GM19035 (cell line): Measurements from ENCODE around the gene INSYN2B.
"Not testable (repeated sequence)": the region's sequence is repeated elsewhere in the genome, so short reads cannot be mapped to it uniquely, and the experiment has no call there.

ENCODE experiments used
- ATAC-seq: cut with Tn5 transposase; IDR thresholded peaks from one replicate; pipeline ENCODE4 v1.9.1; 2021; ENCODE audit not compliant: unreplicated experiment

Gene INSYN2B

GRCh38 chr5:169973056-169973455 lies 7.2 kb downstream of the INSYN2B start:
- ATAC-seq, result no peak

- no peak for ATAC-seq
These were observed 8.5 kb downstream of the INSYN2B start for GRCh38 chr5:169971780-169972179.

- ATAC-seq, result no peak
These were observed 9.2 kb downstream of the INSYN2B start for GRCh38 chr5:169970911-169971765.

DNA sequence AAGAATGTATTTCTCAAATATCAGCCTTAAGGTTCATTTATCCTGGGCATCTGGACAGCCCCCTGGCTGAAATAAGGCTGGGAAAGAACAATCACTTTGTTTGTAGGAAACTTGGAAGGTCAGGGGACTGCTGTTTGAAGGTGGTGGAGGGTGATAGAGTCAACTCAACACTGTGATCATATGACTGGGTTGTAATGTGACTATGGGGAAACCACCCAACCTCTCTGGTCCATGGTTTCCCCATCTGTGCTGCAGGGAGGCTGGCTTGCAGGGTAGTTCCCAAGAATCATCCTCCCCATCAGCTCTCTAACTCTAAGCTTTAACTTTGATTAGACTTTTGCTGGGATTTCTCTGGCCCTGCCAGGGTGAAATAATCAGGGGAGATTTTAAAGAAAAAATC lies 10.0 kb downstream of the INSYN2B start:
- ATAC-seq, result no peak

DNA sequence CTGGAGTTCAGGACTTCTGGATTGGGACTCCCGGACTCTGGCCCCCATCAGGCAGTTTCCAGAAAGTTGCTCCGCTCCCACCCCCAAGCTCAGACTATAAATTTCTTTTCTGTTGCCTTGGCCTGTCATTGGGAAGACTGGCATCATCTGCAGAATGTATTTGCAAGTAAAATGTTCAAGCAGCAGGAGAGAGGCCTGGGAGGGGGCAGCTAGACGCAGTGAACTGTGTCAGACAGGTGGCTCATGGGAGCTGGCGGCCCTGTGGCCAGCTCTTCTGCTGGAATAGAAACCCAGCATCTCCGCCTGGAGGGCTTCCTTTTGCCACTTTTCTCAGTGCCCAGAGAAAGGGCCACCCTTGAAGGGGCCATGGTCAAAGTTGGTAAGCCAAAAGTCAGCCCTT lies 16.0 kb downstream of the INSYN2B start:
- ATAC-seq, result no peak

DNA sequence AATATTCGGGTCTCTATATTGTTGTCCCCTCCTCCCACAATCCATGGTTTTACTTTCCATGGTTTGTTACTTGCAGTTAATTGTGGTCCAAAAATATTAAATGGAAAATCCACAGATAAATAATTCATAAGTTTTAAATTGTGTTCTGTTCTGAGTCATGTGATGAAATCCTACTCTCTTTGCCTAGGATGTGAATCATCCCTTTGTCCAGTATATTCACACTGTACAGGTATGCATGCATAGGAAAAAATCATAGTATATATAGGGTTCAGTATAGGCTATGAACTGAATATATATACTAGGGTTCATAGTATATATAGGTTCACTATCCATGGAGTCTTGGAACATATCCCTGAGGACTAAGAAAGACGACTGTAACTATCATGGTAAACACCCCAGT lies 19.6 kb downstream of the INSYN2B start:
- no peak for ATAC-seq

DNA sequence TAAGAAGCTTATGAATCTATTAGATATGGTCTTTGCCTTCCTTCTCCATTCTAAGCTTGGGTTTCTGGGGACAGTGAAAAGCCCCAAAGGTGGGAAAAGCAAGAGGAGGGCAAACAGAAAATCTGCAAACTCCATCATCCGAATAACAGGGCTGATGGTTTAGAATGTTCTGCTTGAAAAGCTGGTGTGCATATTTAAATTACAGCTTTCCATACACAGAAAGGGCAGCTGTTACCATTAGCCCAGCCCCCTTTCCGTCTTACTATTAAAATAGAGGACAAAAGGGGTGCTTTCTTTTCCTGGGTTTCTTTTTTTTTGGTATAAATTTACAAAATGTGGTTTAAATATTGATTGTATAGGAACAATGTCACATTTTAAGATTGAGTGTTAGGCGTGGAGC lies 22.0 kb downstream of the INSYN2B start:
- no peak for ATAC-seq

DNA sequence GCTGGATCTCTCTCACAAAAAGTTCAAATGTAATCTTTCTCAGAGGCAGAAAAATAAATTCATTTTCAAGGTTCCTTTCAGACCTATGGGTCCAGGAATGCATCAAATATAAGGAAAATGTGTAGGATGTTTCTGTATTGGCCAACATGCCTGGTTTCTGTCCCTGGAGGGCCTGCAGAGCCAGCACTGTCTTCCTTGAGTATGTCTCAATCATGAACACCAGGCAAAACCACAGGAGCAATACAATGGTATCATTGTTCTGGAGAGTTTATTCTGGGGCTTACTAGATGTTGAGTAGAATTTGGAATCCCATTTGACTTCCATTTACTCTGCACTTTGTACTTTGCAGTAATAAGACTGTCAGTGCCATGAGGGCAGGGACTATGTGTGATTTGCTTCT lies 23.5 kb downstream of the INSYN2B start:
- no peak for ATAC-seq

DNA sequence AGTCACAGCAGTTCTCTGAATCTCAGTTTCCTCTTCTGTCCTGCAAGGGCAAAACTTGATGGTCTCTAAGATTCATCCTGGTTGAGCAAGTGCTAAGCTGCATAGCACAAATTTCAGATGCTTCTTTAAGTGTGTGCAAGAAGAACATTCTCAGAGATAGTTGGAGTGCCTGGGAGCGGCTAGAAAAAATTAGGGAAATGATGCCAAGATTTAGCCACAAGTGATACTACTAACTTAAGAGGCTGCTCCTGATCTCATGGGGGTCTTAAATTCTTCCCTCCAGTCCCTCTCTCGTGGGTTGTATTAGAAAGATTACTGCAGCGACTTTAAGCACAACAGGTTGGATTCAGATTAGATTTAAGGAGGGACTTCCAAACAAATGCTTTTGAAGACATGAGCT lies 24.2 kb downstream of the INSYN2B start:
- ATAC-seq, result no peak

DNA sequence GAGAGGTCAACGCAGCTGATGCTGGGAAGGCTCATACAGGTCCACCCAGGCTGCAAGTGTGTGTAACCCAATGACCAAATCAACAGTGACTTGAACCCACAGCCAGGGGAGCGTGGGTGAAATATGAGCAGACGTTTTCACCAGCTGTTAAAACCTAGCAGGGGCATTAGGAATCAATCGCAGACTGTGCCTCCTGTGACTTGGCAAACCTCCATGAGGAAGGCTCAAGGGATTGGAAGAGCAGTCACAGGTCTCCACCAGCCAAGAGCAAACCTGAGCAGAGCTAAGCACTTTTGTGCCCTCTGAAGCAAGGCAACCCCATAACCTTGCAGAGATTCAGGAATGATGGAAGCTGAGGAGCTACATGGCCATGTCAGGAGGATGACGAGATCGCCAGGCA lies 25.5 kb downstream of the INSYN2B start:
- ATAC-seq, result no peak

- not testable (repeated sequence) for ATAC-seq
These were observed 27.1 kb downstream of the INSYN2B start for GRCh38 chr5:169953196-169953595.

DNA sequence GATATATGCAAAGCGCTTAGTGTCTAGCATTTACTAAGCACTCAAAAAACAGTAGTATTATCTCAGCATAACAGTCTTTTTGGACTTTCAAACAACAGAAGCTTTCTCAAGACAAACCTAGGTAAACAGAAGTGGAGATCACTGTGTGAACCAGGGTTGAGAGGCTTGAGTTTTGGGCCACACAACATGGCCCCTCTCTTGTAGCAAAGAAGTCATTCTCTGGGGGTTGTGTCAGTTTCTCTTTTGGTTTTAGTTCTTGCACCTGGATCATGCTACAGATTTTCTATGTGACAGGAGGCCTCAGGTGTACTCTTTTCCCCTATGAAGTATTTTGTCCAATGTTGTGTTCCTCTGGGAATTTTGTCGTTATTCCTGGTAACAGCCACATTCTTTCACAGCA lies 30.0 kb downstream of the INSYN2B start:
- ATAC-seq, result no peak

GRCh38 chr5:169946743-169947295 lies 33.5 kb downstream of the INSYN2B start:
- no peak for ATAC-seq

DNA sequence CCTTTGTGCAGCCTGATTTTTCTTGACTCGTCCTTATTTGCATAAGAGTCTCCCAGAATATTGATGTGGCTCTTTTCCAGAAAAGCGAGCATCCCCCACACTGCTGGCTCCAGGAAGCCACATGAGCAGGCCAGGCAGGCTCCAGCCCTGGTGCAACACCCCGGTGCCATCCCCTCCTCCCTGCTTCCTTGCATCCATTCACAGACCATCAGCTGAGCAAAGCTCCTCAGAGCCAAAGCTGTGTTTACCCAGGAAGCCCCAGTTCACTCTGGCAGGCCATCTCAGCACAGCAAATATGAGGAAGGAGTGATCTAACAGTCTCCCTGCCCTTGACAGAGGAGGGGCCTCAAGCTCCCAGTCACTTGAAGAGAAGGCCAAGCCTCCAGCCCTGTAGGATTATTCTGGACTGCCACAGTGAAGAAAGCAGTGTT lies 34.4 kb downstream of the INSYN2B start:
- ATAC-seq, result no peak

GRCh38 chr5:169944922-169945680 lies 35.2 kb downstream of the INSYN2B start:
- ATAC-seq, result no peak

DNA sequence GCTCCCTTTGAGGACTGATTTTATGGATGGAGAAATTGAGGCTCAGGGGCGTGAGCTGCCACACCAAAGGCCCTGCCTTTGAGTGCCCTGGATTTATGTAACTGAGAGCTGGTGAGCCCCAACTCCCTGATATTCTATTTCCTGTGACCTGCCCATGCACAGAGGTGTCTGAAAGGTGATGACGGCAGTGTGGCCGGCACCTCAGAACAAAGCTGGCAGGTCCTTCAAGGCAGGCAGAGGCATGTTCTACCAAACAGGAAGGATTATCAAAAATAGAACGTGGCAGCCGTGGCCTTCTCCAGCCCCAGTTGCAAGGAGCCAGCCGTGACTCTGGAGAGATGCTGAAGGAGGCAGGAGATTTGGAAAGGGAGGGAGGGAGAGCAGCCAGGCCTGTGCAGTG lies 36.2 kb downstream of the INSYN2B start:
- no peak for ATAC-seq

- no peak for ATAC-seq
These were observed 37.3 kb downstream of the INSYN2B start for GRCh38 chr5:169943026-169943425.

GRCh38 chr5:169942181-169942580 lies 38.1 kb downstream of the INSYN2B start:
- ATAC-seq, result no peak

GRCh38 chr5:169941542-169941941 lies 38.8 kb downstream of the INSYN2B start:
- no peak for ATAC-seq

DNA sequence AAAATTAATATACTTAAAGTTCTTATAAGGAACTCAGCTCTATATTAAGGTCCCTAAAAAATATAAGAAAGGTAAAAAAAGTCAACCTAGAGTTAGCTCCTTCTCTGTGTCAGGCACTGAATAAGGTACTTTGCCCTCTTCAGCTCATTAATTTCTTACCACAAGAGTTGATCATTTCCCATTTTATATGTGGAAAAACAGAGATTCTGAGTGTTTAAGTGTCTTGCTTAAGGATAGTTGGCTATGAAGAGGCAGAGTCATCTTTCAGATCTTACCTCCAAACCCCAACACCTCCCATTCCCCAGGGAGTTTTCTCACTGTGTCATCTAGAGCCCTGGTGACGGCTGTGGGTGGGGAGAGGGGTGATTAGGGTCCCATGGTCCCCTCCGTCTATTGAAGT lies 40.6 kb downstream of the INSYN2B start:
- no peak for ATAC-seq

DNA sequence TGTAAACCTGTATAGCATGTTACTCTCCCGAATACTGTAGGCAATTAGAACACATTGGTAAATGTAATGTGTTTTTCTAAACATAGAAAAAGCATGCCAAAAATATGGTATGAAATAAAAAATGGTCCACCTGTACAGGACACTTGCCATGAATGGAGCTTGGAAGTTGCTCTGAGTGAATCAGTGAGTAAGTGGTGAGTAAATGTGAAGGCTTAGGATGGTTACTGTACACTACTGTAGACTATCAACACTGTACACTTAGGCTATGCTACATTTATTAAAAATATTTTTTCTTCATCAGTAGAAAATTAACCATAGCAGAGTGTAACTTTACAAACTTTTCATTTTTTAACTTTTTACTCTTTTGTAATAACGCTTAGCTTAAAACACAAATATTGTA lies 41.9 kb downstream of the INSYN2B start:
- ATAC-seq, result no peak

DNA sequence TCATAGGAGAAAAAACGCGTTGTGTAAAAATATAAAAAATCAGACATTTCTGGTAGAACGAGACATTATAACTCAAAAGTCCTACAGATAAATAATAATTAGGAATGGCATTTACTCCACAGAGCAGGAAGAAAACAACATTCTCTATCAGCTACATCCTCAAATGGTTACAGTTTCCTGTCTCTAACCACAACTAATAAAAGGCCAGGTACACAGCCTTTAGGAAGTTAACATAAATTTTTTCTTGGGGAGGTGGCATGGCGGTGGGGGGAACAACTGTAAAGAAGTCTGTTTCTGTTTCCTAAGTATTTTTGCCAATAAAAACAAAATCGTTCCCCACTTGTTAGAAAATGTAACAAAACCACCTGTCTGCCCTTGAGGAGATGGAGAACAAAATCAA lies 44.5 kb downstream of the INSYN2B start:
- no peak for ATAC-seq
